NCI-H1436 treated with DMSO at 0.1 percent for 48 hours (cell line): ENCODE measurements around the gene GGTLC1.
"Not testable (repeated sequence)": the region's sequence is repeated elsewhere in the genome, so short reads cannot be mapped to it uniquely, and the experiment has no call there.

Experiments used
- DNase-seq: peaks from one replicate; lab custom pipeline; 2025; lab: John Stamatoyannopoulos, UW

Gene GGTLC1

GRCh38 chr20:23988561-23988960 is at the start of gene GGTLC1:
GGTLC1 (minus strand) TSS chr20:23988779; CDS start chr20:23986611, 2,168 bp downstream.
- DNase-seq, result no peak

DNA sequence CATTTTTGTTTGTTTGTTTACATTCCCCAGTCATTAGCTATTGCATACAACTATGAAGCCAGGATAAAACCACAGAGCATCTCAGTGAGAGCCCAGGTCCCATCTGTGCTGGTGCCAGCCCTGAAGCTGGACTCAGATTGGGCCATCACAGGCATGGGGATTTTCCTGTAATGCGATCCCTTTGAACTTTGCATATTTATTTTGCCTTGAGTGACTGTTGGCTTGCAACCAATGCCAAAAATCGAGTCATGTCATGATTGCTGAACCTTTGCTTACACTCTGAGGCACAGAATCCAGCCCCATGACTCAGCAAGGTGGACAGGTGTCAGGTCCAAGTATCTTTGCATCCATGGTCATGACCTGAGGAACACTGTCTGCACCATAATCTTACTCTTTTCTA is 46.2 kb upstream of the GGTLC1 start:
- no peak for DNase-seq

GRCh38 chr20:24033565-24033964 is 45.0 kb upstream of the GGTLC1 start:
- no peak for DNase-seq

- DNase-seq, result no peak
Measured at GRCh38 chr20:24033151-24033550, 44.6 kb upstream of the GGTLC1 start.

DNA sequence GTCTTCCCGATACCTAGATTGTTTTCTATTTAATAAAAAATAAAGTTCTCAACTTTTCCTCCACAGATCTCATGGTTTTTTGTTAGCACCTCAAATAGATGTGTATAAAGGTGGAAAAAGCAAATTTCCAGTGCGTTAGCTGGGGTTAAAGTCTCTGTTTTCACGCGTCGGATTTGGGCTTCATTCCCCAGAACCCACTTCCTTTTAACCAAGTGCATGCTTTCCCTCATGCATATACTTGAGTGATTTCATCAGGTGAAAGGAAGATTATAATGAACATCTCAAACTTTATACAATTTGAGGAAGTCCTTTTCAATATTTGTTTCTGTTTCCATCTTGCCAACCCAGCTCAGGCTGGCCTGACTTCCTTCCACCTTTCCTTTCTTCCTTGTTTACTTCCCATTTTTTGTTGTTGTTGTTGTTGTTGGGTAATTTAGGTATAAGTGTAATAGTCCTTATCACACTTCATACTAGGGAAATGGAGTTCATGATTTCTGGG is 43.9 kb upstream of the GGTLC1 start:
- DNase-seq, result no peak

GRCh38 chr20:24027229-24027628 is 38.6 kb upstream of the GGTLC1 start:
- no peak for DNase-seq

GRCh38 chr20:24022621-24023180 is 34.1 kb upstream of the GGTLC1 start:
- no peak for DNase-seq

- DNase-seq, result no peak
Measured at GRCh38 chr20:24018796-24019195, 30.2 kb upstream of the GGTLC1 start.

DNA sequence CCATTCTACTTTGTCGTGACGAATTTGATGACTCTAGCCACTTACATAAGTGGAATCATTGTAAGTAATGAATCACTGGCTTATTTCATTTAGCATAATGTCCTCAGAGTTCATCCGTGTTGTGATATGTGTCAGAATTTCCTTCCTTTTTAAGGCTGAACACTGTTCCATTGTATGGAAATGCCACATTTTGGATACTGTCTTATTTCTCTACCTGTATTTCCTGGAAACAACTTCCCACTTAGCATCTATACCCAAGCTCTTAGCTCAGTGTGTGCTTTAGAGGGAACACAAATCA is 28.8 kb upstream of the GGTLC1 start:
- no peak for DNase-seq

GRCh38 chr20:24016607-24017457 is 28.3 kb upstream of the GGTLC1 start:
- DNase-seq, result no peak

GRCh38 chr20:24013953-24014352 is 25.4 kb upstream of the GGTLC1 start:
- no peak for DNase-seq

GRCh38 chr20:24011282-24011681 is 22.7 kb upstream of the GGTLC1 start:
- DNase-seq, result no peak

- no peak for DNase-seq
Measured at GRCh38 chr20:24007758-24008157, 19.2 kb upstream of the GGTLC1 start.

DNA sequence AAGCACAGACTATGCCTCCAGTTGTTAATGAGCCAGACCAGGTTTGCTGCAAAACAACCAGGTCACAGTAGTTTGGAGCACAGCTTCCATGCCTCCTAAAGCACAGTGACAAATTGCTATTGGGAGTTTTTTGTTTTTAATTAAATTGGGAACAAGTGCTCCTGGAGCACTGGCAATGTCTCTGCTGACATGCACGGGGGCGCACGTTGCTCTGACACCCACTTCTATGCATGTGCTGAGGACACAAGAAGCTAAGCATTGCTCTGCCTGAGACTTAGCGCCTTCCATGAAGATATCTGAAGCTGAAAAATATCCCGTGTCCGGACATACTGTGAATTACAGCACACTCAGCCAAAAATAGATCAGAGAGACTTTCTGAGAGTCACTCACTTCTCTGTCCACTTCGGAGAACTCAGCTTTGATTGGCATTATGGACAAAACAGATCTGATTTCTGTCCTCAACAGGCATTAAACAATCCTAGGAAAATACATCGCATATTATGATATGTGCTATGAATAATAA is 18.6 kb upstream of the GGTLC1 start:
- no peak for DNase-seq

GRCh38 chr20:24006626-24007025 is 18.0 kb upstream of the GGTLC1 start:
- no peak for DNase-seq

DNA sequence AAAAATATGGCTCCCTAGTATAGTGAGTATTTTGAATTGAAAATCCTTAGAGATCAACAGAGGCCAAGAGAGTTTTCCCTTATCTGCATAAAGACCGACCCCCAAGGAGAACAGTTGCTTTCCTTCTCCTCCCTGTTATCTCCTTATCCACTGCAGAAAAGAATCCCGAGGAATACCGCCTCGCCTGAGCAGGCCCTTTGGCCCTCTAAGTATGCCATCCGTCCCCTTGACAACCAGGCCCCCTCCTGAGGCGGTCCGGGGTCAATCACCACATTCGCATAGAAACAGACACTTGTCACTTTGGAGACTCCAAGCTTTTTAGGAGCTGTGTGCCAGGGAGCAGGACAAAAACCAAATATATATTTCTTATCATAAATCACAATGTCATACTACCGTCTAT is 15.9 kb upstream of the GGTLC1 start:
- DNase-seq, result no peak

DNA sequence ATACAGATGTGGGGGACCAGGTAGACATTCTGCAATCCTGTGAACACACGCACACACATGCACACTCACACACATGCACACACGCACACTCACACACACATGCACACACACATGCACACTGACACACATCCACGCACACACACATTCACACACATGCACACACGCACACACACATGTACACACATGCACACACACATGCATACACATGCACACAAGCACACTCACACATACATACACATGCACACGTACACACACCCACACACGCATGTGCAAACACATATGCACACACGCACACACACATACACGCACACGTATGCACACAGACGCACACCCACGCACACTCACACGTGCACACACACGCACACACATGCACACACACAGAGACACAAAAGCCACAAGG is 14.3 kb upstream of the GGTLC1 start:
- no peak for DNase-seq

DNA sequence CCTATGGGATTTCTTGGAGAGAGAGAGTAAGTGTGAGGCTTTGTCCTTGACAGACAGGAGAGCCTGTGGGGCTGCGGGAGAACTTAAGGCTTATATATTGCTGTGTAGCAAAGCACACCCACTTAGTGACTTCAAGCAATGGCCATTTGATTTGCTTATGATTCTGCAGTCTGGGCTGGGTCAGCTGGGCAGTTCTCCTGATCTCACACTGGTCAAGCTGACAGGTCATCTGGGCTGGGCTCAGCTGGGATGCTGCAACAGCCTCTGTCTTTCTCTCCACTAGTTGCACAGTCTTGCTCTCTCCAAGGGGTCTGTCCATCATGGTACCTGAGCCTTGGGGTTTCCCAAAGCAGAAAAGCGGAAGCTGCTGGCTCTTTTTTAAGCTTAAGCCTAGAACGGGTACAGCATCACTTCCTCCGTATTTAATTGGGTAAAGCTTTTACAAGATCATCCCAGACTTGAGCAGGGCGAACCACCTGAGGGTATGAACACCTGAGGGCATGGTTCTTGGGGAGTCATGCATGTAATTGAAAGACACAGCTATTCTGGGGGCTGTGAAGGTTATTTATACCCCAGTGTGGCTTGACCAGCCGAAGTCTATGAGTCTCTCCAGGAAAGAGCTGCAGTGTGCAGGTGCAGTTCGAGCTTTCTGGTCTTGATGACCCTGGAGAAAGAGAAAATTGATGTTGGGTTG is 13.3 kb upstream of the GGTLC1 start:
- no peak for DNase-seq

GRCh38 chr20:23998844-23999243 is 10.3 kb upstream of the GGTLC1 start:
- DNase-seq, result no peak

DNA sequence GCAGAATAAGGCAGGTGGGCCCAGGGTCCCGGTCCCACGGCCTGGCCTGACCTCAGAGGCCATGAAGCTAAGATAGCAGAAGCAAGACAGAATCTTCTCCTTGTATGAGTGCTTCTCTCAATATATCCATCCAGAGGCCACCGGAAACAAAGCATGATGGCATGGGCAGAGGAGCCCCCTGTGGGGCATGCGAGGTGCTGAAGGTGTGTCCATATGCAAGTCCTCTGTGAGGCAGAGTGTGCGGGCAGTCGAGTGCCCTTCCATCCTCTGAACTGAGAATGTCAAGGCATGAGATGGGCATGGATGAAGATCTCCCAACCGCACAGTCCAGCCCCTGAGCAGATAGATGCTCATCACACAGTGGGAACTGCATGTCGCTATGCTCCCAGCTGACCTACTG is 9.8 kb upstream of the GGTLC1 start:
- no peak for DNase-seq

- DNase-seq, result no peak
Measured at GRCh38 chr20:23995905-23996666, 7.5 kb upstream of the GGTLC1 start.

DNA sequence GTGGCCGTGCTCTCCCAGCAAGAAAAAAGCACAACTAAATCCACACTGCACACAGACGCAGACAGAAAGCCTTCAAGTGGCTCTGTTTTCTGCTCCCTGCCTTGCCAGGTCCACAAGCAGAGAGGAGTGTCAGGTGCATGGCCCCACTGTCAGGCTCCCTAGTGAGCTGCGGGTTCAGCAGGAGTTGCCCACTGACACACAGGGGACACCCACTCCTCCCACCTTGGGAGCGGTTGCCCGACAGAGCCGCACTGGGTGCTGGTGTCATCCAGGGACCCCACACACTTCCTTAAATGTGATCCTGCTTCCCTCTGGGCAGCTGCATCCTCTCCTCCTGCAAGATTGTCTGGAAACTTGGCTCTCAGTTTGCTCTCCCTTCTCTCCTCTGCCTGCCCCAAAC is 6.7 kb upstream of the GGTLC1 start:
- not testable (repeated sequence) for DNase-seq
